ENCODE data around the gene SV2B.

- TF ChIP-seq REST (IDR thresholded peaks at IDR 0.05; ENCODE audit: insufficient read depth in 1 of 2, low read depth in 2 of 2, low read length in 2 of 2) (no peak), TAF1 (IDR thresholded peaks at IDR 0.05; ENCODE audit: borderline replicate concordance, insufficient read depth, low read length) (no peak), SIN3A (IDR thresholded peaks at IDR 0.05; ENCODE audit: borderline replicate concordance, insufficient read depth, low read length) (no peak)
These were observed 27.0 kb upstream of the SV2B start for GRCh38 chr15:91073077-91073476.

All from PFSK-1 (cell line).